HG03135 (cell line): Measurements from ENCODE around the gene CCDC175.

ENCODE experiments used
- ATAC-seq: cut with Tn5 transposase; IDR thresholded peaks from one replicate; pipeline ENCODE4 v1.9.1; 2021; ENCODE audit warnings: mild to moderate bottlenecking, moderate library complexity; ENCODE audit not compliant: unreplicated experiment

CCDC175 gene

GRCh38 chr14:59541731-59542130 lies 34.9 kb downstream of the CCDC175 start:
- ATAC-seq = no peak

GRCh38 chr14:59540852-59541251 lies 35.8 kb downstream of the CCDC175 start:
- no peak for ATAC-seq

GRCh38 chr14:59538936-59539335 lies 37.7 kb downstream of the CCDC175 start:
- no peak for ATAC-seq

- ATAC-seq = no peak
Measured at GRCh38 chr14:59537476-59537875, 39.1 kb downstream of the CCDC175 start.

GRCh38 chr14:59534361-59534987 lies 42.1 kb downstream of the CCDC175 start:
- ATAC-seq = no peak

- no peak for ATAC-seq
Measured at GRCh38 chr14:59532419-59532818, 44.2 kb downstream of the CCDC175 start.

GRCh38 chr14:59530349-59530748 lies 46.3 kb downstream of the CCDC175 start:
- no peak for ATAC-seq

- no peak for ATAC-seq
Measured at GRCh38 chr14:59529189-59529588, 47.4 kb downstream of the CCDC175 start.

- no peak for ATAC-seq
Measured at GRCh38 chr14:59520224-59520623, 56.4 kb downstream of the CCDC175 start.

GRCh38 chr14:59511916-59512575 lies 64.6 kb downstream of the CCDC175 start:
- ATAC-seq = no peak

- ATAC-seq = no peak
Measured at GRCh38 chr14:59510966-59511365, 65.6 kb downstream of the CCDC175 start.

GRCh38 chr14:59510001-59510400 lies 66.6 kb downstream of the CCDC175 start:
- ATAC-seq = no peak

- no peak for ATAC-seq
Measured at GRCh38 chr14:59509101-59509500, 67.5 kb downstream of the CCDC175 start.

- no peak for ATAC-seq
Measured at GRCh38 chr14:59507752-59508103, 68.9 kb downstream of the CCDC175 start.

- ATAC-seq = peak; percentile 64
Measured at GRCh38 chr14:59507063-59507751, 69.4 kb downstream of the CCDC175 start.

- no peak for ATAC-seq
Measured at GRCh38 chr14:59503256-59503655, 73.4 kb downstream of the CCDC175 start.

GRCh38 chr14:59500732-59501131 lies 75.9 kb downstream of the CCDC175 start:
- no peak for ATAC-seq

- no peak for ATAC-seq
Measured at GRCh38 chr14:59492384-59492783, 84.2 kb downstream of the CCDC175 start.

GRCh38 chr14:59490756-59491155 lies 85.9 kb downstream of the CCDC175 start:
- ATAC-seq = no peak

GRCh38 chr14:59484639-59485175 lies 91.9 kb downstream of the CCDC175 start:
- peak; percentile 44 for ATAC-seq

- peak; percentile 90 for ATAC-seq
Measured at GRCh38 chr14:59483819-59484638, 92.6 kb downstream of the CCDC175 start, which contains the start of the genes JKAMP and L3HYPDH. Gene JKAMP (plus strand): TSS chr14:59484517. CDS start chr14:59484590, 73 bp downstream. Gene L3HYPDH (minus strand): TSS chr14:59484408. CDS start chr14:59484316, 92 bp downstream.
